Astrocyte (in vitro differentiated cells and primary cell): ENCODE measurements around the gene CEACAM19.

Experiments used
- CTCF ChIP-seq: IDR thresholded peaks from 2 replicates; pipeline ENCODE4 v1.5.1; 2011; ENCODE audit warnings: low read depth, mild to moderate bottlenecking, inconsistent platforms, low read length, moderate library complexity; ENCODE audit not compliant: insufficient read depth
- EZH2 ChIP-seq: IDR thresholded peaks from 2 replicates; pipeline ENCODE4 v1.6.1; 2012; ENCODE audit warnings: mild to moderate bottlenecking, low read length, inconsistent platforms; ENCODE audit not compliant: insufficient read depth

GRCh38 chr19:44723952-44724319 is 52.7 kb downstream of the CEACAM19 start:
- TF ChIP-seq EZH2 (no peak), CTCF (peak; percentile 98)
